Measurements from ENCODE around the gene SPRY4.

DNA sequence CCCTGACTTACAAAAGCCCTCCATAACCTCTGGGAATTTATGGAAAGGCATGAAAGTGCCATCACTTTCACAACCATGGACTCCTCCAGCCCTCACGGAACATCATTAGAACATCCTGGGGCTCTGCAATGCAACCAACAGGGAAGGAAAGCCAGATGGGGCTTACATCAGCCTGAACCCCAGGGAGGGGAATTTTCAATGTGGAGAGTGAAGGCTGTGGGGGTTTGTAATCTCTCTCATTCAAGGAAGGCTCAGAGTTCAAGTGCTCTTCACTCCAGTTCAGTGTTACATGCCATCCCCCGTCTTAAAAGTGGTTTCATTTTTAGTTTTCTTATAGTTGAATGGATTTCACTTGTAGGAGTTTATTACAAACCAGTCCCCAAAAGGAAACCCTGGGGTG is 5.7 kb downstream of the SPRY4 start:
- TF ChIP-seq, protein P1, sequence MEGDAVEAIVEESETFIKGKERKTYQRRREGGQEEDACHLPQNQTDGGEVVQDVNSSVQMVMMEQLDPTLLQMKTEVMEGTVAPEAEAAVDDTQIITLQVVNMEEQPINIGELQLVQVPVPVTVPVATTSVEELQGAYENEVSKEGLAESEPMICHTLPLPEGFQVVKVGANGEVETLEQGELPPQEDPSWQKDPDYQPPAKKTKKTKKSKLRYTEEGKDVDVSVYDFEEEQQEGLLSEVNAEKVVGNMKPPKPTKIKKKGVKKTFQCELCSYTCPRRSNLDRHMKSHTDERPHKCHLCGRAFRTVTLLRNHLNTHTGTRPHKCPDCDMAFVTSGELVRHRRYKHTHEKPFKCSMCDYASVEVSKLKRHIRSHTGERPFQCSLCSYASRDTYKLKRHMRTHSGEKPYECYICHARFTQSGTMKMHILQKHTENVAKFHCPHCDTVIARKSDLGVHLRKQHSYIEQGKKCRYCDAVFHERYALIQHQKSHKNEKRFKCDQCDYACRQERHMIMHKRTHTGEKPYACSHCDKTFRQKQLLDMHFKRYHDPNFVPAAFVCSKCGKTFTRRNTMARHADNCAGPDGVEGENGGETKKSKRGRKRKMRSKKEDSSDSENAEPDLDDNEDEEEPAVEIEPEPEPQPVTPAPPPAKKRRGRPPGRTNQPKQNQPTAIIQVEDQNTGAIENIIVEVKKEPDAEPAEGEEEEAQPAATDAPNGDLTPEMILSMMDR (IDR thresholded peaks at IDR 0.05; ENCODE audit: insufficient read depth, low read length), result no peak
- no peak for TF ChIP-seq GABPA (IDR thresholded peaks at IDR 0.05; ENCODE audit: low read depth)
- TF ChIP-seq, protein P2, sequence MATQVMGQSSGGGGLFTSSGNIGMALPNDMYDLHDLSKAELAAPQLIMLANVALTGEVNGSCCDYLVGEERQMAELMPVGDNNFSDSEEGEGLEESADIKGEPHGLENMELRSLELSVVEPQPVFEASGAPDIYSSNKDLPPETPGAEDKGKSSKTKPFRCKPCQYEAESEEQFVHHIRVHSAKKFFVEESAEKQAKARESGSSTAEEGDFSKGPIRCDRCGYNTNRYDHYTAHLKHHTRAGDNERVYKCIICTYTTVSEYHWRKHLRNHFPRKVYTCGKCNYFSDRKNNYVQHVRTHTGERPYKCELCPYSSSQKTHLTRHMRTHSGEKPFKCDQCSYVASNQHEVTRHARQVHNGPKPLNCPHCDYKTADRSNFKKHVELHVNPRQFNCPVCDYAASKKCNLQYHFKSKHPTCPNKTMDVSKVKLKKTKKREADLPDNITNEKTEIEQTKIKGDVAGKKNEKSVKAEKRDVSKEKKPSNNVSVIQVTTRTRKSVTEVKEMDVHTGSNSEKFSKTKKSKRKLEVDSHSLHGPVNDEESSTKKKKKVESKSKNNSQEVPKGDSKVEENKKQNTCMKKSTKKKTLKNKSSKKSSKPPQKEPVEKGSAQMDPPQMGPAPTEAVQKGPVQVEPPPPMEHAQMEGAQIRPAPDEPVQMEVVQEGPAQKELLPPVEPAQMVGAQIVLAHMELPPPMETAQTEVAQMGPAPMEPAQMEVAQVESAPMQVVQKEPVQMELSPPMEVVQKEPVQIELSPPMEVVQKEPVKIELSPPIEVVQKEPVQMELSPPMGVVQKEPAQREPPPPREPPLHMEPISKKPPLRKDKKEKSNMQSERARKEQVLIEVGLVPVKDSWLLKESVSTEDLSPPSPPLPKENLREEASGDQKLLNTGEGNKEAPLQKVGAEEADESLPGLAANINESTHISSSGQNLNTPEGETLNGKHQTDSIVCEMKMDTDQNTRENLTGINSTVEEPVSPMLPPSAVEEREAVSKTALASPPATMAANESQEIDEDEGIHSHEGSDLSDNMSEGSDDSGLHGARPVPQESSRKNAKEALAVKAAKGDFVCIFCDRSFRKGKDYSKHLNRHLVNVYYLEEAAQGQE (IDR thresholded peaks at IDR 0.05; ENCODE audit: insufficient replicate concordance, low read depth), result no peak
